ENCODE measurements around the gene RRP15.

RRP15 gene

GRCh38 chr1:218346391-218347204 is 61.5 kb downstream of the RRP15 start:
- H3K27ac ChIP-seq, result no peak overlapping the region; the same call in 1 of the 2 replicates

GRCh38 chr1:218347336-218347722 is 62.2 kb downstream of the RRP15 start:
- no peak for TF ChIP-seq ZFX (IDR thresholded peaks at IDR 0.05)
- no peak for TF ChIP-seq CTCF (conservative IDR thresholded peaks at IDR 0.05)
- H3K27ac ChIP-seq, result no peak overlapping the region

More at GRCh38 chr1:218346391-218347204, 61.5 kb downstream of the RRP15 start:
- no peak for TF ChIP-seq ZFX (IDR thresholded peaks at IDR 0.05)
- TF ChIP-seq CTCF (conservative IDR thresholded peaks at IDR 0.05), result no peak

GRCh38 chr1:218347723-218348627 is 62.9 kb downstream of the RRP15 start:
- H3K27ac ChIP-seq, result no peak overlapping the region
- no peak for TF ChIP-seq CTCF (conservative IDR thresholded peaks at IDR 0.05)
- no peak for TF ChIP-seq ZFX (IDR thresholded peaks at IDR 0.05)

- TF ChIP-seq ZFX (IDR thresholded peaks at IDR 0.05) (no peak), CTCF (conservative IDR thresholded peaks at IDR 0.05) (no peak)
- H3K27ac ChIP-seq, result no peak overlapping the region
These were observed 63.6 kb downstream of the RRP15 start for GRCh38 chr1:218348628-218349071.

- no peak overlapping the region for H3K27ac ChIP-seq
- TF ChIP-seq ZFX (IDR thresholded peaks at IDR 0.05), result no peak
- TF ChIP-seq CTCF (conservative IDR thresholded peaks at IDR 0.05), result no peak
These were observed 64.4 kb downstream of the RRP15 start for GRCh38 chr1:218349348-218350034.

- no peak for TF ChIP-seq CTCF (conservative IDR thresholded peaks at IDR 0.05)
- no peak for TF ChIP-seq ZFX (IDR thresholded peaks at IDR 0.05)
- H3K27ac ChIP-seq, result no peak overlapping the region
These were observed 65.0 kb downstream of the RRP15 start for GRCh38 chr1:218350035-218350525.
